WI38 (cell line): ENCODE data around the gene SLC5A9.
"Not testable (repeated sequence)": the region's sequence is repeated elsewhere in the genome, so short reads cannot be mapped to it uniquely, and the experiment has no call there.

Experiments used
- H3K4me3 ChIP-seq: 2 replicates; pipeline ENCODE4 v1.5.1; 2011; ENCODE audit warnings: low read depth, mild to moderate bottlenecking, control low read depth, low read length
- TF ChIP-seq, protein P1 (sequence below): IDR thresholded peaks from 2 replicates; pipeline ENCODE4 v1.5.1; 2012; ENCODE audit warnings: low read depth, mild to moderate bottlenecking, control low read depth, low read length

Gene SLC5A9

DNA sequence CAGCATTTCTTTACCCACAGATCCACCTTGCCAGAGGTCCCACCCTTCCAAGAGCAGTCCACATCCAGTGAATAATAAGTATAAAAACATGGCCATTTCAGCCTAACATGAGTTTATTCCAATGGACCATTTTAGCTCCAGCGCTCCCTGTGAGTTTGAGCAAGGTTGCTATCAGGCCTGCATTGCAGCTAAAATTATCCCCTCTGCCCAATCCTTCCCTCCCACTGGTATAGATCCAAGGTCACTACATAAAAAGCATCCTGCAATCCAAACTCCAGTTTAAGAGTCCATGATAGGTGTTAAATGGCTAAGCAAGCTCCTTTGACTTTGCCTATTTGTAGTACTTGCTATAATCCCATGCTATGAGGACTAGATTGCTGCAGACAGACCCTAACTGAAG, 35.6 kb downstream of the SLC5A9 start:
- TF ChIP-seq, protein P1, sequence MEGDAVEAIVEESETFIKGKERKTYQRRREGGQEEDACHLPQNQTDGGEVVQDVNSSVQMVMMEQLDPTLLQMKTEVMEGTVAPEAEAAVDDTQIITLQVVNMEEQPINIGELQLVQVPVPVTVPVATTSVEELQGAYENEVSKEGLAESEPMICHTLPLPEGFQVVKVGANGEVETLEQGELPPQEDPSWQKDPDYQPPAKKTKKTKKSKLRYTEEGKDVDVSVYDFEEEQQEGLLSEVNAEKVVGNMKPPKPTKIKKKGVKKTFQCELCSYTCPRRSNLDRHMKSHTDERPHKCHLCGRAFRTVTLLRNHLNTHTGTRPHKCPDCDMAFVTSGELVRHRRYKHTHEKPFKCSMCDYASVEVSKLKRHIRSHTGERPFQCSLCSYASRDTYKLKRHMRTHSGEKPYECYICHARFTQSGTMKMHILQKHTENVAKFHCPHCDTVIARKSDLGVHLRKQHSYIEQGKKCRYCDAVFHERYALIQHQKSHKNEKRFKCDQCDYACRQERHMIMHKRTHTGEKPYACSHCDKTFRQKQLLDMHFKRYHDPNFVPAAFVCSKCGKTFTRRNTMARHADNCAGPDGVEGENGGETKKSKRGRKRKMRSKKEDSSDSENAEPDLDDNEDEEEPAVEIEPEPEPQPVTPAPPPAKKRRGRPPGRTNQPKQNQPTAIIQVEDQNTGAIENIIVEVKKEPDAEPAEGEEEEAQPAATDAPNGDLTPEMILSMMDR, result no peak
- H3K4me3 ChIP-seq, result no peak overlapping the region

DNA sequence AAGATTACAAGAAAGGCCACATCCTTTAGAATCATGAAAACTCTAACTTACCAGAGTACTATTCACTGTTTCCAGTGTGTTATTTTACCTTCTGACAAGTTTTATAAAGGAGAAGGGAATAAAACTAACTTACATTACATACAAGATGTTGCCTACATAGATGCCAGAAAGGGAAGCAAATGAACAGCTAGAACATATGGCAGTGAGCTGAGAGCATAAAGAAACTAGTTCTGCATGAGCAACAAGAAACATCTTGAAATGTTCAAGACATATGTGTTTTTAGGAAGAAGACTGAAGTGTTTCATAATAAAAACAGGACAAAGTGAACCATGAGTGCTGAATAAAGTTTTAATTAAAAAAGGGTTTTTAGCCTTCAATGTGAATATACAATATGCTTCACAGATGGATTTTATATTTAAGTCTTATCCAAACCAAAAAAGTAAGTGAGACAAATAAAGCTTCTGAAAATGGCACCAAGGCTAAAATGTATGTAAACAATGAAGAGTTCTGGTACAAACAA, 39.4 kb downstream of the SLC5A9 start:
- no peak overlapping the region for H3K4me3 ChIP-seq
- TF ChIP-seq, protein P1, result no peak

DNA sequence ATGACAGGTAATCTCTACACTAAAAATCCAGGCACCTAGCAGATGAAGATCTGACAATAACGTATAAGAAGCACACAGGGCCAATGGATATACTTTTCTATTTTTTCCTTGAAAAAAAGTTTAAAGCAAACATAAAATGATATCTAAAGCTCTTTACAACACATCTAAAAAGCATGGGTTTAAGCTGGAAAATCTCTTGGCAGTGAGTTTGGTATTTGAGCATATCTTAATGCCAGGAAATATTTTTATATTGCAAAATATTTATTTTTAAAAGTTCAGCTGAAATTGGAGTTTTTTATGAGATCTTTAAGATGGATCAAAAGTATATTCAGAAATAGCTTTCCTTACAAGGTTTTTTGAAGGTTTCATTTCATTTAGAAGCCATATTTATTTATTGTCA, 40.5 kb downstream of the SLC5A9 start:
- TF ChIP-seq, protein P1, result no peak
- no peak overlapping the region for H3K4me3 ChIP-seq

DNA sequence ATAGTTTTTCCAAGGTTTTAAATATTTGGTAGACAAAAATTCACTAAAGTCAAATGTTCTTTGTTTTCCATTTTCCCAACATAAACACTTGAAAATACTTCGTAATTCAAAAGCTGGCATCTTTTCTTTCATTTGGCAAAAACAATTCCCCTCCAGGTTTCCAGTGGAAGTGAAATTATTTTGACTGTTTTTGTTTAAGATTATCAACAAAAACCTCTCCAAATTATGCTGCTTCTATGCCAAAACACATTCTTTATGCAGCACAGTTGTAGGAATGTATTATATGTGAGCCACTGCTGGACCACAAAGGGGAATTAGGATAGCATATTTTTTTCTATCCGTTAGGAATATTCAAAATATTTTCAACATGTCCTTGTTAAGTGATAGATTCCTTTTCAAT, 44.1 kb downstream of the SLC5A9 start:
- no peak overlapping the region for H3K4me3 ChIP-seq
- TF ChIP-seq, protein P1, result no peak

DNA sequence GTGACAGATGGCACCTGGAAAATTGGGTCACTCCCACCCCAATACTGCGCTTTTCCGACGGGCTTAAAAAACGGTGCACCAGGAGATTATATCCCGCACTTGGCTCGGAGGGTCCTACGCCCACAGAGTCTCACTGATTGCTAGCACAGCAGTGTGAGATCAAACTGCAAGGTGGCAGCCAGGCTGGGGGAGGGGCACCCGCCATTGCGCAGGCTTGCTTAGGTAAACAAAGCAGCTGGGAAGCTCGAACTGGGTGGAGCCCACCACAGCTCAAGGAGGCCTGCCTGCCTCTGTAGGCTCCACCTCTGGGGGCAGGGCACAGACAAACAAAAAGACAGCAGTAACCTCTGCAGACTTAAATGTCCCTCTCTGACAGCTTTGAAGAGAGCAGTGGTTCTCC, 54.9 kb downstream of the SLC5A9 start:
- H3K4me3 ChIP-seq, result not testable (repeated sequence)

DNA sequence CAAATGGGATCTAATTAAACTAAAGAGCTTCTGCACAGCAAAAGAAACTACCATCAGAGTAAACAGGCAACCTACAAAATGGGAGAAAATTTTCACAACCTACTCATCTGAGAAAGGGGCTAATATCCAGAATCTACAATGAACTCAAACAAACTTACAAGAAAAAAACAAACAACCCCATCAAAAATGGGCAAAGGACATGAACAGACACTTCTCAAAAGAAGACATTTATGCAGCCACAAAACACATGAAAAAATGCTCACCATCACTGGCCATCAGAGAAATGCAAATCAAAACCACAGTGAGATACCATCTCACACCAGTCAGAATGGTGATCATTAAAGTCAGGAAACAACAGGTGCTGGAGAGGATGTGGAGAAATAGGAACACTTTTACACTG, 59.8 kb downstream of the SLC5A9 start:
- H3K4me3 ChIP-seq, result not testable (repeated sequence)

DNA sequence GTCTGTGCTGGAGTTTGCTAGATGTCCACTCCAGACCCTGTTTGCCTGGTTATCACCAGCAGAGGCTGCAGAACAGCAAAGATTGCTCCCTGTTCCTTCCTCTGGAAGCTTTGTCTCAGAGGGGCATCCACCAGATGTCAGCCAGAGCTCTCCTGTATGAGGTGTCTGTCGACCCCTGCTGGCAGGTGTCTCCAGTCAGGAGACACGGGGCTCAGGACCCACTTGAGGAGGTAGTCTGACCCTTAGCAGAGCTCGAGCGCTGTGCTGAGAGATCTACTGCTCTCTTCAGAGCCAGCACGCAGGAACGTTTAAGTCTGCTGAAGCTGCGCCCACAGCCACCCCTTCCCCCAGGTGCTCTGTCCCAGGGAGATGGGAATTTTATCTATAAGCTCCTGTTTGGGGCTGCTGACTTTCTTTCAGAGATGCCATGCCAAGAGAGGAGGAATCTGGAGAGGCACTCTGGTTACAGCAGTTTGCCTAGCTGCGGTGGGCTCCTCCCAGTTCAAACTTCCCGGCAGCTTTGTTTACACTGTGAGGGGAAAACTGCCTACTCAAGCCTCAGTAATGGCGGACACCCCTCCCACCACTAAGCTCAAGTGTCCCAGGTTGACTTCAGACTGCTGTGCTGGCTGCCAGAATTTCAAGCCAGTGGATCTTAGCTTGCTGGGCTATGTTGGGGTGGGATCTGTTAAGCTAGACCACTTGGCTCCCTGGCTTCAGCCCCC, 62.3 kb downstream of the SLC5A9 start:
- not testable (repeated sequence) for H3K4me3 ChIP-seq

DNA sequence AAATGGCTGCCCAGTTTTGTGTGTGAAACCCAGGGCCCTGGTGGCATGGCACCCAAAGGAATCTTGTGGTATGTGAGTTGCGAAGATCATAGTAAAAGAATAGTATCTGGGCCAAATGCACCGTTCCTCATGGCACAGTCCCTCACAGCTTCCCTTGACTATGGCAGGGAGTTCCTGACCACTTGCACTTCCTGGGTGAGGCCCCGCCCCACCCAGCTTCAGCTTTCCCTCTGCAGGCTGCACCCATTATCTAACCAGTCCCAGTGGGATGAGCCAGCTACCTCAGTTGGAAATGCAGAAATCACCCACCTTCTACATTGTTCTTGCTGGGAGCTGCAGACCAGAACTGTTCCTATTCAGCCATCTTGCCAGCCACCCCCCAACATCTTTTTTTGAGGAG, 63.0 kb downstream of the SLC5A9 start:
- TF ChIP-seq, protein P1, result no peak
- no peak overlapping the region for H3K4me3 ChIP-seq

DNA sequence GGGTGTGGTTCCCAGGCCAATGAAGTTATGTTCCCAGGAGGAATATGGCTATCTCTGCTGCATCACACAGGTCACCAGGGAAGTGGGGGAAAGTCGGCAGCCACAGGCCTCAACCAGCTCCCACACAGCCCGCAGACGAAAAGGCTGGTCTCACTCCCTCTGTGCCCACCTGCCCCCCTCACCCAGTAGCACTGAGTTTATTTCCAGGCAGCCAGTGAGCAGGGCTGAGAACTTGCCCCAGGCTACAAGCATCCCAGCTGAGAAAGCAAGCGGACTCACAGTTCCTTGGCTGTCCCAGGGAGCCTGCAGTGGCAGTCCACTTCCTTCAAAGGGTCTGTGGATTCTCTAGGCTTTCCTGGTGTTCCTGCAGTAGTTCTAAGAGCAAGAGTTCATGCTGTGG, 68.9 kb downstream of the SLC5A9 start:
- TF ChIP-seq, protein P1, result no peak
- no peak overlapping the region for H3K4me3 ChIP-seq
